Measurements from ENCODE around the gene SRMS. TPM values are rescaled to one million over a fixed set of nuclear protein-coding genes. Genes with fewer than 3 reads are reported as not detected.

SRMS gene
- total RNA-seq, 1 donor from 2014 or later, result not detected

Other genes with a start within 250 kb of the SRMS start
- gene CHRNA4, start 186.4 kb downstream of the SRMS start, total RNA-seq, result 7.8 TPM
- 167 TPM for gene KCNQ2, start 75.1 kb downstream of the SRMS start, total RNA-seq
- 214 TPM for gene EEF1A2, start 48.7 kb downstream of the SRMS start, total RNA-seq
- 43.5 TPM for gene PPDPF, start 27.0 kb downstream of the SRMS start, total RNA-seq
- gene PTK6, start 10.4 kb downstream of the SRMS start, total RNA-seq, result 0.16 TPM
- 4.1 TPM for gene FNDC11, start 6.4 kb upstream of the SRMS start, total RNA-seq
- 7.2 TPM for gene HELZ2, start 26.5 kb upstream of the SRMS start, total RNA-seq
- 6.9 TPM for gene GMEB2, start 79.4 kb upstream of the SRMS start, total RNA-seq
- gene STMN3, start 105.7 kb upstream of the SRMS start, total RNA-seq, result 101 TPM
- 10.0 TPM for gene RTEL1, start 110.6 kb upstream of the SRMS start, total RNA-seq
- gene TNFRSF6B, start 148.9 kb upstream of the SRMS start, total RNA-seq, result not detected
- gene ARFRP1, start 160.2 kb upstream of the SRMS start, total RNA-seq, result 15.6 TPM
- 7.3 TPM for gene ZGPAT, start 160.3 kb upstream of the SRMS start, total RNA-seq
- gene LIME1, start 188.9 kb upstream of the SRMS start, total RNA-seq, result 1.7 TPM
- gene SLC2A4RG, start 192.0 kb upstream of the SRMS start, total RNA-seq, result 2.8 TPM

All from occipital lobe (tissue), 1 donor.